GM13976 (cell line): ENCODE results near the gene ZNF136.

Source experiments
- DNase-seq: peaks from one replicate; pipeline ENCODE4 v3.0.0; 2012; ENCODE audit warnings: low spot score
- in situ Hi-C: fragments of 300-500 bp; cut with MboI; formaldehyde crosslinking; loops from one replicate; pipeline ENCODE4 v1.12.0; 2022; ENCODE audit warnings: low sequenced_read_pairs, mixed read lengths, inconsistent platforms; ENCODE audit not compliant: unreplicated experiment
- TF ChIP-seq, protein P1 (sequence below): IDR thresholded peaks from 2 replicates; pipeline ENCODE4 v1.5.1; 2012; ENCODE audit warnings: borderline replicate concordance, mild to moderate bottlenecking; ENCODE audit not compliant: insufficient read depth; ENCODE audit errors: extremely low read depth, missing control alignments, control extremely low read depth

The ZNF136 gene

DNA sequence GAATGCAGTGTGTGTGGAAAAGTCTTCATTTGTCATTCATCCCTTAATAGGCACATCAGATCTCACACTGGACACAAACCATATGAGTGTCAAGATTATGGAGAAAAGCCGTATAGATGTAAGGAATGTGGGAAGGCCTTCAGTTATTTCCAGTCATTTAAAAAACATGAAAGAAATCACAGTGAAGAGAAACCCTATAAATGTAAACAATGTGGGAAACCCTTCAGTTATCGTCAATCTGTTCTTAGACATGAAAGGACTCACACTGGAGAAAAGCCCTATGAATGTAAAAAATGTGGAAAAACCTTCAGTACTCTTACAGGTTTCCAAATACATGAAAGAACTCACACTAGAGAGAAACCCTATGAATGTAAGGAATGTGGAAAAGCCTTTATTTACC, 45.3 kb downstream of the ZNF136 start:
- TF ChIP-seq, protein P1, sequence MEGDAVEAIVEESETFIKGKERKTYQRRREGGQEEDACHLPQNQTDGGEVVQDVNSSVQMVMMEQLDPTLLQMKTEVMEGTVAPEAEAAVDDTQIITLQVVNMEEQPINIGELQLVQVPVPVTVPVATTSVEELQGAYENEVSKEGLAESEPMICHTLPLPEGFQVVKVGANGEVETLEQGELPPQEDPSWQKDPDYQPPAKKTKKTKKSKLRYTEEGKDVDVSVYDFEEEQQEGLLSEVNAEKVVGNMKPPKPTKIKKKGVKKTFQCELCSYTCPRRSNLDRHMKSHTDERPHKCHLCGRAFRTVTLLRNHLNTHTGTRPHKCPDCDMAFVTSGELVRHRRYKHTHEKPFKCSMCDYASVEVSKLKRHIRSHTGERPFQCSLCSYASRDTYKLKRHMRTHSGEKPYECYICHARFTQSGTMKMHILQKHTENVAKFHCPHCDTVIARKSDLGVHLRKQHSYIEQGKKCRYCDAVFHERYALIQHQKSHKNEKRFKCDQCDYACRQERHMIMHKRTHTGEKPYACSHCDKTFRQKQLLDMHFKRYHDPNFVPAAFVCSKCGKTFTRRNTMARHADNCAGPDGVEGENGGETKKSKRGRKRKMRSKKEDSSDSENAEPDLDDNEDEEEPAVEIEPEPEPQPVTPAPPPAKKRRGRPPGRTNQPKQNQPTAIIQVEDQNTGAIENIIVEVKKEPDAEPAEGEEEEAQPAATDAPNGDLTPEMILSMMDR: no peak
- no peak for DNase-seq
- in situ Hi-C loops: no loop called here

DNA sequence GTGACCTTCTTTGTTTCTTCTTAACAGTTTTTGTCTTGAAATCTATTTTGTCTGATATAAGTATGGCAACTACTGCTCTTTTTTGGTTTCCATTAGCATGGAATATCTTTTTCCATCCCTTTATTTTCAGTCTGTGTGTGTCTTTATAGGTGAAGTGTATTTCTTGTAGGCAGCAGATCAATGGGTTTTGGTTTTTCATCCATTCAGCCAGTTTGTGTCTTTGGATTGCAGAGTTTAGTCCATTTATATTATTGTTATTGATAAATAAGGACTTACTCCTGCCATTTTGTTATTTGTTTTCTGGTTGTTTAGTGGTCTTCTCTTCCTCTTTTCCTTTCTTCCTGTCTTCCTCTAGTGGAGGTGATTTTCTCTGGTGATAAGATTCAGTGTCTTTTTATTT, 54.4 kb downstream of the ZNF136 start:
- DNase-seq: no peak
- TF ChIP-seq, protein P1: no peak
- in situ Hi-C loops: no loop called here

DNA sequence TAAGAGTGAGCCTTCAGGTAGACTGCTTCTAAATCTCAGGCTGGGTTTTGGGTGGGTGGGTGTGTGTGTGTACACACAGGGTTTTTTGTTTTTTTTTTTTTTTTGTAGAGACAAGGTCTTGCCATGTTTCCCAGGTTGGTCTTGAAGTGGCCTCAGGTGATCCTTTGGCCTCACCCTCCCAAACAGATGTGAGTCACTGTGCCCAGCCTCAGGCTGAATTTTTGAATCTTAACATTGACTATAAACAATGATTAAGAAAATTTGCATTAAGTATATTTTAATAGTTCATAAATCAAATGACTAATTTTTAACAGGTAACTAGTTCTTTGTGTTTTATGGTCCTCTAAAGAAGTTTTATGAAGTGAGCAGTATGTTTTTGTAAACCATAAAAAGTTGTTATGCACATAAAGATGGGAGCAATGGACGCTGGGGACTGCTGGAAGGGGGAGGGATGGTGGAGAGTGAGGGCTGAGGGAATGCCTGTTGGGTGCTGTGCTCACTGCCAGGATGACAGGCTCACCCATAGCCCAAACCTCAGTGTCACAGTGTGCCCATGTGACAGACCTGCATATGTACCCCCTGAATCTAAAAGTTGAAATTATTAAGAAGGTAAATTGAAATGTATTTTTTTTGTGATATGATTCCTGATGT, 60.2 kb downstream of the ZNF136 start:
- TF ChIP-seq, protein P1: no peak
- DNase-seq: no peak
- in situ Hi-C loops: no loop called here

DNA sequence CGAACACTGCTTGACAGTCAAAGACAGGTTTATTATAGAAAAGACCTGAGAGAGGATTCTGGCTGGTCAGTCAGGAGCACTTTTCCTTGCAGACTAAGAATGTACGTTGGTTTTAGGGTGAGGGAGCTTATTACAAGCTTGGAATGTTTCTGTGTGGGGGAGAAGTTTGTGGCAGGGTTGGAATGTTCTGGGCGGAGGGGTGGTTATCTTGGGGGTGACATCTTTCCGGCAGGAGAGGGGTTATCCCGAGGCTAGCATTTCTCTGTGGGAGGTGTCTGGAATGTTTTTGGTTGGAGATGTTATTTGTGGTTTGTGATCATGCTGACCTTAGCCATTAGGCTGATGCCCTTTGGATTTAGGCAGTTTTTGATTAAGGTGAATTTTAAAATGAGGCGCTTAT, 61.8 kb downstream of the ZNF136 start:
- no peak for DNase-seq
- in situ Hi-C loops: no loop called here
- TF ChIP-seq, protein P1: no peak

DNA sequence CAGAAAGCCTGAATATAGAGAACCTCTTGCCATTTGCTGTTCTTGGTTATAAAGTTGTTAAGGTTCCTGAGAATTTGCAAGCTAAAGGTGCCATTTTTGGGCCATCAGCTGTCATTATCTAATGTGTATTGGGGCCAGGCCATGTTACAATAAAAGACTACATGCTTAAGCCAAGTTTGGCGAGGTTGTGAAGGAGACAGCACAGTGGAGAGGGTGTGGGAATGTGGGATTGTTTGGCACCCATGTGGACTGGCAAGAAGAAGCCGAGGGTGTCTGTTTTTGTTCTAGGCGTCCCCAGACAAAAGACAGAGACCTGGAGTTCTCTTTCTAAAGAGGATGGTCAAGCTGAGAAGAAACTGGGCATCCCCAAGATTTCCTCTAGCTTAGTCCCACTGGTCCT, 67.1 kb downstream of the ZNF136 start:
- no peak for DNase-seq
- TF ChIP-seq, protein P1: no peak
- in situ Hi-C loops: no loop called here

DNA sequence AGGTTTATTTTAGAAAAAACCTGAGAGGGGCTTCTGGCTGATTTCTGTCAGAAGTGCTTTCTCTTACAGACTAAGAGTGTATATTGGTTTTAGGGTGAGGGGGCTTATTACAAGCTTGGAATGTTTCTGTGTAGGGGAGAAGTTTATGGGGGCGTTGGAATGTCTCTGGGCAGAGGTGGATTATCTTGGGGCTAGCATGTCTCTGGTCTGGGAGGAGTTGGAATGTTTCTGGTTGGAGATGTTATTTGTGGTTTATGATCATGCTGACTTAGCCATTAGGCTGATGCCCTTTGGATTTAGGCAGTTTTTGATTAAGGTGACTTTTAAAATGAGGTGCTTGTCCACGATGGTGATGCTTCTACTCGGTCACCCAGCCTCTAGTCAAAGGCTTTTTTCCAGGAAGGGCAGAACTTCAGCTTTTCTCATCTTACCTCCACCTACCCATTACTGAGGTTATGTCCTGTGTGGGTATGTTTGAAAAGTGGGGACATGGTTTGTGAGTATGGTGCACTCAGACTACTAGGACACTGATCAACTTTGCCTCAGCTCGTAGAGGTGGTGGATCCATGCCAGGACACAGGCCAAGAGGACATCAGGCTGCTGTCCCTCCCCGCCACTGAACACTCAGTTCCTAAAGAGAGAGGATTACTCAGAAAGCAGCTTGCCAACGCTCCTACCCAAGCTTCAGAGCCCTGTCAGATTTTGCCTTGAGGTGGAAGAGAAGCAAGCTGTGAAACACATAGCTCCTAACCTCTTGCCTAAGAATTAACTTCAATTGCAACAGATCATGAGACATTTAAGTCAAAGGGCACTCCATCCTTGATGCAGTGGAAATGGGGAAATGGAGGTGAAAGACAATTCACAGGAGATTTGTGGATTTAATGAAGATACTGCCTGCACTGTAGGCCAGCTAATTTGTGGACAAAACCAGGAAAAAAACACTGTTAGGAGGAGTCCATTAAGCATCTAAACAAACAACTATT, 68.1 kb downstream of the ZNF136 start:
- no peak for DNase-seq
- TF ChIP-seq, protein P1: no peak
- in situ Hi-C loops: no loop called here
